Measurements from ENCODE around the gene YPEL4.

The YPEL4 gene

GRCh38 chr11:57645689-57646085, 4.0 kb downstream of the YPEL4 start:
- no peak overlapping the region for H3K4me3 ChIP-seq (ENCODE audit: low read length)
- DNase-seq (ENCODE audit: low read depth): no peak
- no peak for TF ChIP-seq CTCF (conservative IDR thresholded peaks at IDR 0.05; ENCODE audit: low read depth, low read length)

- H3K4me3 ChIP-seq (ENCODE audit: low read length): no peak overlapping the region
- peak; percentile 91 for TF ChIP-seq CTCF (conservative IDR thresholded peaks at IDR 0.05; ENCODE audit: low read depth, low read length)
- no peak for DNase-seq (ENCODE audit: low read depth)
Observed at GRCh38 chr11:57644748-57645688, 4.7 kb downstream of the YPEL4 start.

GRCh38 chr11:57643802-57644201, 5.9 kb downstream of the YPEL4 start:
- no peak for TF ChIP-seq CTCF (conservative IDR thresholded peaks at IDR 0.05; ENCODE audit: low read depth, low read length)
- H3K4me3 ChIP-seq (ENCODE audit: low read length): no peak overlapping the region
- DNase-seq (ENCODE audit: low read depth): no peak

GRCh38 chr11:57641011-57641807, 8.5 kb downstream of the YPEL4 start:
- TF ChIP-seq CTCF (conservative IDR thresholded peaks at IDR 0.05; ENCODE audit: low read depth, low read length): peak; percentile 65
- no peak overlapping the region for H3K4me3 ChIP-seq (ENCODE audit: low read length)
- DNase-seq (ENCODE audit: low read depth): no peak

GRCh38 chr11:57640068-57640800, 9.5 kb downstream of the YPEL4 start:
- H3K4me3 ChIP-seq (ENCODE audit: low read length): peak overlapping the region; percentile 98
- no peak for DNase-seq (ENCODE audit: low read depth)
- no peak for TF ChIP-seq CTCF (conservative IDR thresholded peaks at IDR 0.05; ENCODE audit: low read depth, low read length)

- DNase-seq (ENCODE audit: low read depth): no peak
- H3K4me3 ChIP-seq (ENCODE audit: low read length): peak overlapping the region; percentile 98
- no peak for TF ChIP-seq CTCF (conservative IDR thresholded peaks at IDR 0.05; ENCODE audit: low read depth, low read length)
Observed at GRCh38 chr11:57639321-57640067, 10.2 kb downstream of the YPEL4 start.
